ENCODE measurements around the gene GIGYF2. TPM values are rescaled to one million over a fixed set of nuclear protein-coding genes. Genes with fewer than 3 reads are reported as not detected.
"Not testable (repeated sequence)": the region's sequence is repeated elsewhere in the genome, so short reads cannot be mapped to it uniquely, and the experiment has no call there.

The GIGYF2 gene
- total RNA-seq, 4 donors from 2014 or later = 66.0 to 106 (median 86.4) TPM

DNA sequence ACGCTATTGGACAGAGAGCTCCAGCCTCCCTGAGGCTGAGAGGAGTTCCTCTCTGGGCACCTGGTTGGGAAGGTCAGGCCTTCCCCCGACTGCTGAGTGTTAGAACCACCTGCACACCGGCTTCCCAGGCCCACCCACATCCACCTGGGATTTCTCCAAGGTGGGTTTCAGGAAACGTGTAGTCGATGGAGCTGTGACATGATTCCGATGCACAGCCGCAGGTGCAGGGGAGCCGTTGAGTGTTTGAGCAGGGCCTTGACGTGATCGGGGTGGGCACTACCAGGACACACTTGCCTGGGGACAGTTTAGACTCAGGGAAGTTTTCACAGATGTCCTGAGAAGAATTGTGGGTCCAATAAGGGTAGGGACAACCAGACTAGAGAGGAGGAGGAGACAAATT is 21.8 kb upstream of the GIGYF2 start:
- WGBS, 2 donors = 87 to 90% methylated on average over 10 of the region's 10 CpGs
- Histone ChIP-seq H3K36me3 (peaks cover 0 to 50% (median 0%) of the 10 kb centered on the region in 3 donors), H3K27me3 (no peaks in the 10 kb centered on the region), H3K27ac (no peak overlapping the region), H3K4me1 (no peaks in the 10 kb centered on the region), H3K9me3 (no peaks in the 10 kb centered on the region), H3K4me3 (no peak overlapping the region)
- no peak for DNase-seq (ENCODE audit: low spot score in 2 of 2)
- no peak for TF ChIP-seq EP300 (IDR thresholded peaks at IDR 0.05)
- TF ChIP-seq POLR2A (IDR thresholded peaks at IDR 0.05) = no peak
- no peak for TF ChIP-seq CTCF (IDR thresholded peaks at IDR 0.05)

DNA sequence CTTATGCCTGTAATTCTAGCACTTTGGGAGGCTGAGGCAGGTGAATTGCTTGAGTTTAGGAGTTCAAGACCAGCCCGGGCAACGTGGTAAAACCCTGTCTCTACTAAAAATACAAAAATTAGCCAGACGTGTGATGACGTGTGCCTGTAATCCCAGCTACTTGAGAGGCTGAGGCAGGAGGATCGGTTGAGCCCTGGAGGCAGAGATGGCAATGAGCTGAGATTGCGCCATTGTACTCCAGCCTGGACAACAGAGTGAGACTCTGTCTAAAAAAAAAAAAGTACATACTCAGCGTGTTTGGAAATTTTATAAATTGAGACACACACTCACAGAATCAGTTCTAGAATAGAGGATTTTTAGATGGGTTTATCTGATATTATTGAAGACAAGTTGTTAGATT is 17.1 kb upstream of the GIGYF2 start:
- H3K27ac ChIP-seq = no peak overlapping the region
- no peaks in the 10 kb centered on the region for H3K9me3 ChIP-seq
- 88 to 89% methylated on average over 7 of the region's 7 CpGs for WGBS, 2 donors
- no peaks in the 10 kb centered on the region for H3K4me1 ChIP-seq
- TF ChIP-seq CTCF (IDR thresholded peaks at IDR 0.05) = no peak
- TF ChIP-seq POLR2A (IDR thresholded peaks at IDR 0.05) = no peak
- TF ChIP-seq EP300 (IDR thresholded peaks at IDR 0.05) = no peak
- no peaks in the 10 kb centered on the region for H3K27me3 ChIP-seq
- H3K36me3 ChIP-seq = peaks cover 0 to 46% (median 0%) of the 10 kb centered on the region in 3 donors
- H3K4me3 ChIP-seq = no peak overlapping the region
- DNase-seq (ENCODE audit: low spot score in 2 of 2) = no peak

DNA sequence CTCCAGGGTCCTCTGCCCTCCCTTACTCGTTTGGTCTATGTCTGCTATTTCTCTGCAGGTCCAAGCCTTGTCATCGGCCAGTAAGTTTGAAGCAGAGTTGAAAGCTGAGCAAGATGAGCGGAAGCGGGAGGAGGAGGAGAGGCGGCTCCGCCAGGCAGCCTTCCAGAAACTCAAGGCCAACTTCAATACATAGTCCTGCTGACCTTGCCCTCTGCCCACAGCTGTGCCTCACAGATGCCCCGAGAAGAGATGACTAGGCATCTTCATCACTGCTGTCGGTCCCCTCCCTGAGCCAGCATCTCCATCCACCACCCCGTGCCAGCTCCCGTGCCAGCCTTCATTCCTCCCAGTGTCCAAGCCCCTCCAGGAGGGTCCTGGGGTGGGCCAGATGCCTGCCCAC is 15.6 kb upstream of the GIGYF2 start:
- WGBS, 2 donors = 84 to 87% methylated on average over 10 of the region's 10 CpGs
- H3K27ac ChIP-seq = no peak overlapping the region
- no peak for DNase-seq (ENCODE audit: low spot score in 2 of 2)
- peaks cover 0 to 32% (median 0%) of the 10 kb centered on the region in 3 donors for H3K36me3 ChIP-seq
- H3K4me3 ChIP-seq = no peak overlapping the region
- no peak for TF ChIP-seq POLR2A (IDR thresholded peaks at IDR 0.05)
- H3K4me1 ChIP-seq = no peaks in the 10 kb centered on the region
- no peaks in the 10 kb centered on the region for H3K9me3 ChIP-seq
- H3K27me3 ChIP-seq = no peaks in the 10 kb centered on the region

DNA sequence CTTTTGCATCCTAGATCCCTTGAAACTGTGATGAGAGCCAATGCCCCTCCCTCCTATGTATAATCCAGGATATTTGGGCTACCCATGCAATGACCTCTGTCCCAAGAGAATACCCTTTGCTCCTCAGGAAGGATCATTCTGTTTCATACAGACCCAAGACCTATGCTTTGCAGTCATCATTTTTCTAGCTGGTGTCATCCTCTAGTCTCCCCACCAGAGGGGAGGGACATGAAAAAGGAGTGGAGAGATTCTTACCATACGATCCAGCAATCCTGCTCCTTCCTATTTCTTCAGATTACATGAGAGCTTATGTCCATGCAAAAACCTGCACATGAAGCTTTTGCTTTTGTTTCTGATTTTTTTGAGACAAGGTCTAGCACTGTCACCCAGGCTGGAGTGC is 13.8 kb upstream of the GIGYF2 start:
- H3K4me1 ChIP-seq = no peaks in the 10 kb centered on the region
- H3K4me3 ChIP-seq = no peak overlapping the region
- H3K9me3 ChIP-seq = no peaks in the 10 kb centered on the region
- peaks cover 0 to 18% (median 0%) of the 10 kb centered on the region in 3 donors for H3K36me3 ChIP-seq
- no peak overlapping the region for H3K27ac ChIP-seq
- H3K27me3 ChIP-seq = no peaks in the 10 kb centered on the region
- 32 to 40% methylated on average over 1 of the region's 1 CpG for WGBS, 2 donors
- no peak for DNase-seq (ENCODE audit: low spot score in 2 of 2)
- no peak for TF ChIP-seq CTCF (IDR thresholded peaks at IDR 0.05)
- no peak for TF ChIP-seq EP300 (IDR thresholded peaks at IDR 0.05)
- TF ChIP-seq POLR2A (IDR thresholded peaks at IDR 0.05) = no peak

- H3K27me3 ChIP-seq; H3K9me3 ChIP-seq; H3K4me1 ChIP-seq; H3K27ac ChIP-seq; DNase-seq (ENCODE audit: low spot score in 2 of 2); H3K4me3 ChIP-seq: not testable (repeated sequence)
- WGBS, 2 donors = 93 to 96% methylated on average over 6 of the region's 6 CpGs
- H3K36me3 ChIP-seq = peaks cover 0 to 17% (median 0%) of the 10 kb centered on the region in 3 donors
Measured at GRCh38 chr2:232685391-232685790, 11.7 kb upstream of the GIGYF2 start.

- Histone ChIP-seq H3K4me3 (no peak overlapping the region), H3K4me1 (no peaks in the 10 kb centered on the region), H3K9me3 (peaks cover 0 to 4% (median 0%) of the 10 kb centered on the region in 4 donors), H3K27ac (no peak overlapping the region), H3K36me3 (no peaks in the 10 kb centered on the region), H3K27me3 (no peaks in the 10 kb centered on the region)
- DNase-seq (ENCODE audit: low spot score in 2 of 2) = no peak
- 80 to 87% methylated on average over 11 of the region's 11 CpGs for WGBS, 2 donors
- TF ChIP-seq EP300 (IDR thresholded peaks at IDR 0.05) = no peak
- no peak for TF ChIP-seq CTCF (IDR thresholded peaks at IDR 0.05)
- no peak for TF ChIP-seq POLR2A (IDR thresholded peaks at IDR 0.05)
Measured at GRCh38 chr2:232687382-232688160, 9.6 kb upstream of the GIGYF2 start.
